ENCODE data around the gene OR4K5.

The OR4K5 gene

GRCh38 chr14:19920021-19920657, at the start of gene OR4K5:
Gene OR4K5, plus strand, starts transcription at chr14:19920607. Its CDS starts 0 bp downstream, at chr14:19920607.
- no peaks in the 10 kb centered on the region for H3K36me3 Mint-ChIP-seq
- H3K4me3 Mint-ChIP-seq = no peak within 1 kb of the TSS
- H3K27me3 Mint-ChIP-seq = no peaks in the 10 kb centered on the region
- H3K9me3 Mint-ChIP-seq = no peaks in the 10 kb centered on the region
- H3K27ac Mint-ChIP-seq = no peak within 1 kb of the TSS
- H3K4me1 Mint-ChIP-seq = no peaks in the 10 kb centered on the region

- Mint-ChIP-seq H3K9me3 (no peaks in the 10 kb centered on the region), H3K4me1 (no peaks in the 10 kb centered on the region), H3K36me3 (no peaks in the 10 kb centered on the region), H3K27ac (no peak overlapping the region), H3K27me3 (peaks cover 7% of the 10 kb centered on the region), H3K4me3 (no peak overlapping the region)
Observed at GRCh38 chr14:19873178-19873577, 47.2 kb upstream of the OR4K5 start.

GRCh38 chr14:19874842-19875241, 45.6 kb upstream of the OR4K5 start, which contains the start of gene OR4K2:
Gene OR4K2, plus strand, starts transcription at chr14:19875142. Its CDS starts 1,126 bp downstream, at chr14:19876268.
- H3K36me3 Mint-ChIP-seq = no peaks in the 10 kb centered on the region
- H3K9me3 Mint-ChIP-seq = no peaks in the 10 kb centered on the region
- no peaks in the 10 kb centered on the region for H3K4me1 Mint-ChIP-seq
- peaks cover 7% of the 10 kb centered on the region for H3K27me3 Mint-ChIP-seq
- no peak within 1 kb of the TSS for H3K4me3 Mint-ChIP-seq
- H3K27ac Mint-ChIP-seq = no peak within 1 kb of the TSS

GRCh38 chr14:19878029-19878642, 42.3 kb upstream of the OR4K5 start:
- Mint-ChIP-seq H3K36me3 (no peaks in the 10 kb centered on the region), H3K27me3 (peaks cover 1% of the 10 kb centered on the region), H3K9me3 (no peaks in the 10 kb centered on the region), H3K27ac (no peak overlapping the region), H3K4me1 (no peaks in the 10 kb centered on the region), H3K4me3 (no peak overlapping the region)

GRCh38 chr14:19895282-19895681, 25.1 kb upstream of the OR4K5 start:
- Mint-ChIP-seq H3K27ac (no peak overlapping the region), H3K4me3 (no peak overlapping the region), H3K4me1 (no peaks in the 10 kb centered on the region), H3K27me3 (peaks cover 2% of the 10 kb centered on the region), H3K36me3 (peaks cover 2% of the 10 kb centered on the region), H3K9me3 (peaks cover 5% of the 10 kb centered on the region)

GRCh38 chr14:19900999-19901398, 19.4 kb upstream of the OR4K5 start:
- Mint-ChIP-seq H3K27ac (no peak overlapping the region), H3K9me3 (peaks cover 5% of the 10 kb centered on the region), H3K4me3 (no peak overlapping the region), H3K36me3 (no peaks in the 10 kb centered on the region), H3K4me1 (no peaks in the 10 kb centered on the region), H3K27me3 (no peaks in the 10 kb centered on the region)

- no peak overlapping the region for H3K4me3 Mint-ChIP-seq
- H3K27me3 Mint-ChIP-seq = no peaks in the 10 kb centered on the region
- H3K27ac Mint-ChIP-seq = no peak overlapping the region
Observed at GRCh38 chr14:19902409-19902808, 18.0 kb upstream of the OR4K5 start.

GRCh38 chr14:19906665-19907064, 13.7 kb upstream of the OR4K5 start:
- Mint-ChIP-seq H3K27me3 (no peaks in the 10 kb centered on the region), H3K4me3 (no peak overlapping the region), H3K9me3 (no peaks in the 10 kb centered on the region), H3K27ac (no peak overlapping the region), H3K36me3 (no peaks in the 10 kb centered on the region), H3K4me1 (no peaks in the 10 kb centered on the region)

More at GRCh38 chr14:19902409-19902808, 18.0 kb upstream of the OR4K5 start:
- H3K4me1 Mint-ChIP-seq = no peaks in the 10 kb centered on the region
- H3K9me3 Mint-ChIP-seq = no peaks in the 10 kb centered on the region
- H3K36me3 Mint-ChIP-seq = no peaks in the 10 kb centered on the region

- Mint-ChIP-seq H3K4me1 (no peaks in the 10 kb centered on the region), H3K9me3 (no peaks in the 10 kb centered on the region), H3K27ac (no peak overlapping the region), H3K27me3 (no peaks in the 10 kb centered on the region), H3K4me3 (no peak overlapping the region), H3K36me3 (no peaks in the 10 kb centered on the region)
Observed at GRCh38 chr14:19911114-19911513, 9.3 kb upstream of the OR4K5 start.

- H3K27ac Mint-ChIP-seq = no peak overlapping the region
- H3K36me3 Mint-ChIP-seq = no peaks in the 10 kb centered on the region
- H3K9me3 Mint-ChIP-seq = no peaks in the 10 kb centered on the region
- H3K27me3 Mint-ChIP-seq = no peaks in the 10 kb centered on the region
- no peak overlapping the region for H3K4me3 Mint-ChIP-seq
- H3K4me1 Mint-ChIP-seq = no peaks in the 10 kb centered on the region
Observed at GRCh38 chr14:19917243-19917642, 3.2 kb upstream of the OR4K5 start.

- Mint-ChIP-seq H3K4me3 (no peak overlapping the region), H3K9me3 (no peaks in the 10 kb centered on the region), H3K27ac (no peak overlapping the region), H3K27me3 (no peaks in the 10 kb centered on the region), H3K36me3 (no peaks in the 10 kb centered on the region), H3K4me1 (no peaks in the 10 kb centered on the region)
Observed at GRCh38 chr14:19917955-19918518, 2.4 kb upstream of the OR4K5 start.

GRCh38 chr14:19918553-19919264, 1.7 kb upstream of the OR4K5 start:
- Mint-ChIP-seq H3K9me3 (no peaks in the 10 kb centered on the region), H3K36me3 (no peaks in the 10 kb centered on the region), H3K27ac (no peak overlapping the region), H3K4me1 (no peaks in the 10 kb centered on the region), H3K4me3 (no peak overlapping the region), H3K27me3 (no peaks in the 10 kb centered on the region)

- Mint-ChIP-seq H3K4me3 (no peak within 1 kb of the TSS), H3K36me3 (no peaks in the 10 kb centered on the region), H3K4me1 (no peaks in the 10 kb centered on the region), H3K9me3 (peaks cover 4% of the 10 kb centered on the region), H3K27me3 (peaks cover 2% of the 10 kb centered on the region), H3K27ac (no peak within 1 kb of the TSS)
Observed at GRCh38 chr14:19930617-19931016, 10.2 kb downstream of the OR4K5 start, which contains the start of gene OR4K1. Gene OR4K1, plus strand, starts transcription at chr14:19930917. Its CDS starts 4,750 bp downstream, at chr14:19935667.

GRCh38 chr14:19941668-19942067, 21.3 kb downstream of the OR4K5 start:
- H3K4me3 Mint-ChIP-seq = no peak overlapping the region
- no peaks in the 10 kb centered on the region for H3K36me3 Mint-ChIP-seq
- no peaks in the 10 kb centered on the region for H3K27me3 Mint-ChIP-seq
- H3K27ac Mint-ChIP-seq = no peak overlapping the region
- peaks cover 3% of the 10 kb centered on the region for H3K9me3 Mint-ChIP-seq
- peaks cover under 1% of the 10 kb centered on the region for H3K4me1 Mint-ChIP-seq

- H3K4me3 Mint-ChIP-seq = no peak overlapping the region
- H3K4me1 Mint-ChIP-seq = peaks cover 4% of the 10 kb centered on the region
- no peaks in the 10 kb centered on the region for H3K27me3 Mint-ChIP-seq
- no peaks in the 10 kb centered on the region for H3K36me3 Mint-ChIP-seq
- H3K27ac Mint-ChIP-seq = no peak overlapping the region
- peaks cover 5% of the 10 kb centered on the region for H3K9me3 Mint-ChIP-seq
Observed at GRCh38 chr14:19947413-19948090, 27.1 kb downstream of the OR4K5 start.
